ENCODE measurements around the gene SP110. TPM values are rescaled to one million over a fixed set of nuclear protein-coding genes. Genes with fewer than 3 reads are reported as not detected.

SP110 gene
- total RNA-seq, 6 experiments from 2014 or later: 11.3 to 17.3 (median 14.1) TPM

DNA sequence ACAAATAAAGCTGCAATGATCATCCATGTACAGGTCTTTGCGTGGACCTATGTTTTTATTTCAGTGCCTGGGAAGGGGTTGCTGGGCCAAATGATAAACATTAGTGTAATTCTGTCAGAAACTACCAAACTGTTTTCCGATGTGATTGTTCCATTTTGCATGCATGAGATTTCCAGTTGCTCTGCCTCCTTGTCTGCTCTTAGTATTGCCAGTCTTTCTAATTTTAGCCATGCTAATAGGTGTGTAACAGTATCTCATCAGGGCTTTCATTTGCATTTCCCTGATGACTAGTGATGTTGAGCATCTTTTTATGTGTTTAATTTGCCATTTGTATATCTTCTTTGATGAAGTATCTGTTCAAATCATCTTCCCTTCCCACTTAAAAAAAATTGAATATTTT lies 67.5 kb downstream of the SP110 start:
- Mint-ChIP-seq H3K4me1 (ENCODE audit: low read depth) (peaks cover 8% of the 10 kb centered on the region), H3K9me3 (peaks cover 9% of the 10 kb centered on the region), H3K36me3 (ENCODE audit: low read depth) (peaks cover 10% of the 10 kb centered on the region), H3K27me3 (ENCODE audit: insufficient read depth) (peaks cover 3% of the 10 kb centered on the region), H3K27ac (no peak overlapping the region), H3K4me3 (no peak overlapping the region)
- TF ChIP-seq, protein P1, sequence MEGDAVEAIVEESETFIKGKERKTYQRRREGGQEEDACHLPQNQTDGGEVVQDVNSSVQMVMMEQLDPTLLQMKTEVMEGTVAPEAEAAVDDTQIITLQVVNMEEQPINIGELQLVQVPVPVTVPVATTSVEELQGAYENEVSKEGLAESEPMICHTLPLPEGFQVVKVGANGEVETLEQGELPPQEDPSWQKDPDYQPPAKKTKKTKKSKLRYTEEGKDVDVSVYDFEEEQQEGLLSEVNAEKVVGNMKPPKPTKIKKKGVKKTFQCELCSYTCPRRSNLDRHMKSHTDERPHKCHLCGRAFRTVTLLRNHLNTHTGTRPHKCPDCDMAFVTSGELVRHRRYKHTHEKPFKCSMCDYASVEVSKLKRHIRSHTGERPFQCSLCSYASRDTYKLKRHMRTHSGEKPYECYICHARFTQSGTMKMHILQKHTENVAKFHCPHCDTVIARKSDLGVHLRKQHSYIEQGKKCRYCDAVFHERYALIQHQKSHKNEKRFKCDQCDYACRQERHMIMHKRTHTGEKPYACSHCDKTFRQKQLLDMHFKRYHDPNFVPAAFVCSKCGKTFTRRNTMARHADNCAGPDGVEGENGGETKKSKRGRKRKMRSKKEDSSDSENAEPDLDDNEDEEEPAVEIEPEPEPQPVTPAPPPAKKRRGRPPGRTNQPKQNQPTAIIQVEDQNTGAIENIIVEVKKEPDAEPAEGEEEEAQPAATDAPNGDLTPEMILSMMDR (IDR thresholded peaks at IDR 0.05): no peak
- DNase-seq: no peak

DNA sequence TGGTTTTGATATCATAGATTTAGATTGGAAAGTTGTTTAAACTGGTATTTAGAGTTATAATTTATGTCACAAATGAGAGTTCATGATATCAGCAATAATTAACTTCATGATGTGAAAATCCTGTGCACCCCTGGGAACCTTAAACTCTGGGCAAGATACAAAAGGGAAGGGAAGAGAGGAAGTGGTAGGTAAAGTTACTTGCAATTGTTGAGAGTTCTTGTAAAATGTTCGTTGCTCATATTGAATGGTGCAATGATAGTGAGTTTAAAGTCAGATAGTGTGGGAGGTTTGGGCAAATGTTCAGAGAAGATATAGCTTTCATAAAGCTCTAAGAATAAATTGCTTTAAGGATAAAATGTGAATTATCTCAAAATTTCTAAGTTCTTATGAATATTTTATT lies 75.4 kb downstream of the SP110 start:
- peaks cover 7% of the 10 kb centered on the region for H3K27me3 Mint-ChIP-seq (ENCODE audit: insufficient read depth)
- H3K4me3 Mint-ChIP-seq: no peak overlapping the region
- H3K27ac Mint-ChIP-seq: no peak overlapping the region
- no peak for DNase-seq
- H3K4me1 Mint-ChIP-seq (ENCODE audit: low read depth): no peaks in the 10 kb centered on the region
- peaks cover 7% of the 10 kb centered on the region; the same call in 1 of the 2 replicates for H3K36me3 Mint-ChIP-seq (ENCODE audit: low read depth)
- H3K9me3 Mint-ChIP-seq: no peaks in the 10 kb centered on the region; the same call in 1 of the 2 replicates
- TF ChIP-seq, protein P1 (IDR thresholded peaks at IDR 0.05): no peak

DNA sequence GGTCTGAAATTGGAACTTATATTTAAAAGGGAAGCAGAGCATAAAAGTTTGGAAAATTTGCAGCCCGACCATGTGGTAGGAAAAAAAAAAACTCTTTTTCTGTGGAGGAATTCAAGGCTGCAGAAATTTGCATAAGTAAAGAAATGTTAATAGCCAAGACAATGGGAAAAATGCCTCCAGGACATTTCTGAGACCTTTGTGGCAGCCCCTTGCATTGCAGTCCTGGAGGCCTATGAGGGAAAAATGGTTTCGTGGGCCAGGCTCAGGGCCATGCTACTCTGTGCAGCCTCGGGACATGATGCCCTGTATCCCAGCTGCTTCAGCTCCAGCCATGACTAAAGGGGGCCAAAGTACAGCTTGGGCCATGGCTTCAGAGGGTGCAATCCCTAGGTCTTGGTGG lies 79.1 kb downstream of the SP110 start:
- TF ChIP-seq, protein P1 (IDR thresholded peaks at IDR 0.05): no peak
- Mint-ChIP-seq H3K4me1 (ENCODE audit: low read depth) (peaks cover 20% of the 10 kb centered on the region), H3K9me3 (no peaks in the 10 kb centered on the region; the same call in 1 of the 2 replicates), H3K36me3 (ENCODE audit: low read depth) (peaks cover 7% of the 10 kb centered on the region; the same call in 1 of the 2 replicates), H3K4me3 (no peak overlapping the region), H3K27me3 (ENCODE audit: insufficient read depth) (peaks cover 7% of the 10 kb centered on the region), H3K27ac (no peak overlapping the region)
- no peak for DNase-seq

DNA sequence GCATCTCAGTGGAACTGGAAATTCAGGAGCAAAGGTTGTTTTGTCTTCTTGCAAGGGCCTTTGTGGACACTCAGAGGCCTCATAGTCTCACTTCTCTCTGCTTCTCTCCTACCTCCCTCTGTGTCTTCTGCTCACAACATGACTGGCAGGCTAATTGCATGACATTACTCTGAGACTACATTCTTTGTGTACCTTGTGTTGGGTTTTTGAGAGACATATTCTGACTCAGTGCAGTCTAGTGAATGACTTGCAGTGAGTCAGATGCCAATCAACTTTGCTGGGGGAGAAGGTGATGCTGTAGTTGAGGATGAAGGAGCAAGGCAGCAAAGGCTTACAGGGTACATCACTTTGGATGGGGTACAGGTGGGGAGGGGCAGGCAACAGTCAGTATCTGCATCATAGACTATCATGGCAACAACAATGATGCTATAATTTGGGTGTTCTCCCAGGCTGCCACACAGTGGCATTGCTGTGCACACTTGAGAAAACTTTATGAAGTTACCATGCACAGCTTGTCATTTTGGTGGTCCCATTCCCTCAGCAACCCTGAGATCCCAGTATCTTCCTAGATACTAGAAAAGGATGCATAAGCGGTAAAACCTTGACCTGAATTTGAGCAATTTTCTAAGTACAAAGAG lies 81.8 kb downstream of the SP110 start:
- Mint-ChIP-seq H3K9me3 (no peaks in the 10 kb centered on the region; the same call in 1 of the 2 replicates), H3K4me3 (no peak overlapping the region), H3K36me3 (ENCODE audit: low read depth) (peaks cover 7% of the 10 kb centered on the region; the same call in 1 of the 2 replicates), H3K4me1 (ENCODE audit: low read depth) (peaks cover 20% of the 10 kb centered on the region), H3K27ac (no peak overlapping the region), H3K27me3 (ENCODE audit: insufficient read depth) (peaks cover 6% of the 10 kb centered on the region)
- DNase-seq: peak; percentile 19
- TF ChIP-seq, protein P1 (IDR thresholded peaks at IDR 0.05): no peak

DNA sequence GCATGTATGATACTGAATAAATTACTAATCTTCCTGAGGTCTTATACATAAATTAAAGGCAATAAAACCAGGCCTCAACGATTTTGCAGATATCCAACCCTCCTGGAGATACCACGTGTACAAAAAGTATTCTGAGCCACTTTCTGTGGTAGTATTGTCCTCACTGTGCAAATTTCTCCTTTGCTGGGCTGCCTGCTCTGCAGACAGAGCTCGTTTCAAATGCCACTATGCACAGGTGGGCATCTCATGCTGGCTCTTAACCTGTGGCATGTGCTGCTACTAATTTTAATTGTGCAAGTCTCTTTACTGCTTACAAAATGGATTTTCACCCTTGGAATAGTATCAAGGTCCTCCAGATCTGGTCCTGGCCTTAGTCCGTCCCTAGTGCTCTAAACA lies 84.7 kb downstream of the SP110 start:
- TF ChIP-seq, protein P1 (IDR thresholded peaks at IDR 0.05): no peak
- H3K27ac Mint-ChIP-seq: no peak overlapping the region
- peaks cover 4% of the 10 kb centered on the region for H3K9me3 Mint-ChIP-seq
- peaks cover 4% of the 10 kb centered on the region for H3K27me3 Mint-ChIP-seq (ENCODE audit: insufficient read depth)
- H3K4me3 Mint-ChIP-seq: no peak overlapping the region
- DNase-seq: no peak
- H3K4me1 Mint-ChIP-seq (ENCODE audit: low read depth): peaks cover 36% of the 10 kb centered on the region
- H3K36me3 Mint-ChIP-seq (ENCODE audit: low read depth): peaks cover 3% of the 10 kb centered on the region; the same call in 1 of the 2 replicates
